GOT3 (cell line): ENCODE measurements around the gene OTUD4.
A peak's percentile ranks its signal among the peaks of the same experiment; 100 is the strongest.
"Not testable (repeated sequence)": the region's sequence is repeated elsewhere in the genome, so short reads cannot be mapped to it uniquely, and the experiment has no call there.

ENCODE experiments used
- DNase-seq: peaks from one replicate; lab custom pipeline; 2025; ENCODE audit warnings: mixed read lengths; lab: John Stamatoyannopoulos, UW

The OTUD4 gene

GRCh38 chr4:145180298-145181090, at the start of gene OTUD4:
Gene OTUD4, minus strand, starts transcription at chr4:145180589. Its CDS starts 616 bp downstream, at chr4:145179973.
- peak; percentile 70 for DNase-seq

- DNase-seq = not testable (repeated sequence)
These were observed 42.8 kb upstream of the OTUD4 start for GRCh38 chr4:145223228-145223627.

- not testable (repeated sequence) for DNase-seq
These were observed 41.1 kb upstream of the OTUD4 start for GRCh38 chr4:145221529-145221928.

GRCh38 chr4:145219090-145219489, 38.7 kb upstream of the OTUD4 start:
- DNase-seq = no peak

DNA sequence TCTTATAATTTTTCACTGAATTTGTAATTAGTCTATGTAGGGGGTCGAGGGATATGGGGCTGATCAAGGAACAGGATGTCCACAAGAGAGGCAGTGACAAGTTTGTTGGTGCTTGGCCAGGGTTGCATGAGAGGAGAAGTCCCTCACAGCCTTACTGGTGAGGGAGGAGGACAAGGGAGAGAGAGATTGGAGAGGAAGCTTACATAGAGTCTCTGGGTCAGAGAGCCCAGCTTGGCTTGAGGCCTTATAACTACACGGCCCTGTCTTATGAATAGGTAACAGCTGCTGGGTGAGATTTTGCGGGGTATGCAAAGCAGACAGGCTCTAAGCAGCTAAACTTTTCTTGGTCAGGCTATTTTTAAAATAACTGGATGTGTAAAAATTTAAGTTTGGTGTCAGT, 37.9 kb upstream of the OTUD4 start:
- no peak for DNase-seq

DNA sequence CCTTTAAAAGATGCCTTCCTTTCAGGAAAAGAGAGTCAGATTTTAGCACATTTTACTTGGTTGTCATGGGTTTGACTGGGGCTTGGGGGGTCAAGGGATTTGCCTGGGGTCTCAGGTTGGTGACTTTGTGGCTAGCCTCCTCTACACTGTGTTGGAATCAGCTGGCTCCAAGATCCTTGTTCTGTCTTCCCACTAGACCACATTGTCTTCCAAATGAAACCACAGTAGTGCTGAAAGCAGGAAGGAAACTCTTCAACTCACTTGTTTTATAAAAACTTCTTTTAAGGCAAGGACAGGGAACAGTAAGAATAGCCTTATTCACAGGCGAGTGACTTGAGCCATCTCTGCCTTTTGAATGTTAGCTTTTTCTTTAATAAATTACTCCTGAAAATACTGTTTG, 37.0 kb upstream of the OTUD4 start:
- no peak for DNase-seq

GRCh38 chr4:145216535-145216934, 36.1 kb upstream of the OTUD4 start:
- no peak for DNase-seq

DNA sequence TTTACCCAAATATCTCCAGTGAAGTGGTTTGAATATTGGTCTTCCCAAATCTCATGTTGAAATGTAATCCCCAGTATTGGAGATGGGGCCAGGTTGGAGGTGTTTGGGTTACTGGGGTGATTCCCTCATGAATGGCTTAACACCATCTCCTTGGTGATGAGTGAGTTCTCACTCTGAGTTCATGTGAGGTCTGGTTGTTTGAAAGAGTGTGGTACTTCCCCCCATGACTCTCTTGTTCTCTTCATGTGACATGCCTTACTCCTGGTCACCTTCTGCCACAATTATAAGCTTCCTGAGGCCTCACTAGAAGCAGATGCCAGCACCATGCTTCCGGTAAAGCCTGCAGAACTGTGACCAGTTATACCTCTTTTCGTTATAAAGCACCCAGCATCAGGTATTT, 32.9 kb upstream of the OTUD4 start:
- DNase-seq = no peak

DNA sequence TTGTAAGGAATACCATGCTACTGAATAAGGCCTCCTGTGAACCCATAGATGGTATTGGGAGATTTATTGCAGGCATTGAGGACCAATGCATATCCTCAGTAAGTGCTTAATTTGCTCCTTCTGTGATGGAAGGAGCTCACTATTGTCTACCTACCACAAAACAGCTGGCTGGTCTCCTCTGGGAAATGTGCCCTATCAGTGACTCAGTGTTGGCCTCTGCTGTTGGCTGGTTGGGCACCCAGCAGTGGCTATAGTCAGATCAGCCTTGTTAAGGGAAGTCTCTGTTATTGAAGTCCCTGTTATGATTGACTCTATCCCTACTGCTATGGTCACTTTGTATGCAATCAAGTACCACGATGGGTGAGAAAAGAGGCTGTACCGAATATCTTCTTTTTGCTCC, 27.5 kb upstream of the OTUD4 start:
- DNase-seq = no peak

- no peak for DNase-seq
These were observed 23.0 kb upstream of the OTUD4 start for GRCh38 chr4:145203410-145203809.

DNA sequence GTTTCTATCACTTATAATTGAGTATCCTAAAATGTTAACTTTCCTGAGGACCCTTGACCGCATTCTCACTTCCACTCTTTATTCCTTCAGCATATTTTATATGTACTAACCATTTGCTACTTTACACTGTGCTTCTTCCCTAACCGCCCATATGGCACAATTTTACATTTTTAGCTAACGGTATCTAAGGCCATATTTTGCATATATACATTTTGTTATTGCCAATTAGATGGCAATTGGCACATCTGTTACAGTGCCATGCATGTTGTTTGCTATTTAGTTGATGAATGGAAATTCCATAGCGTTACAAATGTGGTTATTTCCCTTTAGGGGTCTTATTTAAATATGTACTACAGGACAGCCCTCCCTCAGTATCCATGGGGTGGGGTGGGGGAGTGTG, 20.0 kb upstream of the OTUD4 start:
- DNase-seq = no peak

- no peak for DNase-seq
These were observed 18.8 kb upstream of the OTUD4 start for GRCh38 chr4:145199051-145199716.

DNA sequence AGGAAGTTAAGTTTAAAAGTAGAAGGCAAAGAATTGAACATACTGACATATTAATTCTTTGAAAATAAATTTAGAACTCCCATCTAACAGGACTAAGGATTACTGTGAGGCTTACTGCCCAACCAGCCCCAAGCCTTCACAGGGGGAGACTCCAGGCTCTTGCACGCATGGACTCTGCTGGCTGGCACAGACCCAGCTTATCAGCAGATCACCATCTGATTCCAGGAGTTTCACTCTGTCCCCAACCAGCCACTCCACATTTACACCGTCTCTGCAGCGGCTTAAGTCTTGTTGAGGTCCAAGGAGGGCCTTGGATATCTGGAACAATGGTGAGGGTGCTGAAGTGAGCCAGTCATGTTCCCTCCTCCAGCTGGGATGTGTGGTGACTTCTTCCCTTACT, 16.4 kb upstream of the OTUD4 start:
- no peak for DNase-seq

GRCh38 chr4:145195167-145195952, 15.0 kb upstream of the OTUD4 start:
- DNase-seq = no peak

DNA sequence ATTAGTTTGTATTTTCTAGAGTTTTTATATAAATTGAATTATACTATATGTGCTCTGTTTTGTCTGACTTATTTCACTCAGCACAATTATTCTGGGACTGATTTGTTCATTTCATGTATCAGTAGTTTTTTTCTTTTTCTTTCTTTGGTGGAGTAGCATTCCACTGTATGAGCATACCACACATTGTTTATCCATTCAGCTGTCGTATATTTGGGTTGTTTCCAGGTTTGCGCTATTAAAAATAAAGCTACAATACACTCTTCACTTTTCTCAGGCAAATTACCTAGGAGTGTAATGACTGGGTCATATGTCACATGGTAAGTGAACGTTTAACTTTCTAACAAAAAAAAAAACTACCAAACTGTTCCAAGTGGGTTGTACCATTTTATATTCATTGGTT, 9.6 kb upstream of the OTUD4 start:
- no peak for DNase-seq

- no peak for DNase-seq
These were observed 6.3 kb upstream of the OTUD4 start for GRCh38 chr4:145186729-145187128.

GRCh38 chr4:145183581-145183980, 3.2 kb upstream of the OTUD4 start:
- DNase-seq = no peak

- no peak for DNase-seq
These were observed 2.6 kb upstream of the OTUD4 start for GRCh38 chr4:145183023-145183422.

GRCh38 chr4:145182222-145182621, 1.8 kb upstream of the OTUD4 start:
- DNase-seq = no peak

DNA sequence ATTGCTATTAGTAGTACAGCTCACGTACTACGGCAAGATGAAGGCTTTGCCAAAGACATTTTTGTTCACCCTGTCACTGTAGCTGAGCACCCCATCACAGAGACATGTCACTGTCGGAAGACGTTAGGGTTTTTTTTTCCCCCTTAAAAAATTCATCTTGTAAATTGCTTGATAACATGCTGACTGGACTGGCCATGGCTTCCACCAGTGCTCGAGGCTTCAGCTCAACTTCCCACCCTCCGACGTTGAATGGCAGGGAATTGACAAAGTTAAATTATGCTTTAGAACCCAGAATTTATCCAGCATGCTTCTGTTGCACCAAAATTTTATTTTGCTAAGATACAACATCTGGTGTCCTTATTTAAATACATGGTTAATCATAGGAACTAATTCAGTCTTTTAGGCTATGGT, 707 bp upstream of the OTUD4 start:
- DNase-seq = no peak

- not testable (repeated sequence) for DNase-seq
These were observed 510 bp downstream of the OTUD4 start for GRCh38 chr4:145179861-145180297.

DNA sequence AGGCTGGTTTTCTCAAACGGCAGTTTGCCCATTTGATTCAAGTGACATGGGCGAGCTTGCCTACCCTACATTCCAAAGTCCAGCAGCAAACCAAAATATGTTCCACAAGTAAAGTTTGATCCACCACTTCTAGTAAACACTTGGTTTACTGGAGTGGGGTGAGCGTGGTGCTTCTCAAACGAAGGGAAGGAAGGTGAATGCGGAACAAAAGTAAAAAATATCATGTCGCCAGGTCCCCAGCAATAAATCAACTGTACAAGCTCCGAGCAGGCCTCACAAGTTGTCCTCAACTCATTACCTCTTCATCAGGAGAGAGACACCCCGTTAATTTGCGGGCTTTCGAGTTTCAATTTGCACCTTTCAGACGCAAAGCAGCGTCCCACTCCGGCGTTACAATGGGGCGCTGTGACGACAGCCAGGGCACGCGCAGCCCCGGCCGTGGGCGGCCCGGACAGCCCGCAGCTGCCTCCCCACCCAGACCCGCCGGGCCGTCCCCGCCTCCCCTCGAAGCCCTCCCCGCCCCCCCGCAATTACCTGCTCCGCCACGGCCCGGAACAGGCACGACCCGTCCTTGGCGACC, 1.0 kb downstream of the OTUD4 start:
- no peak for DNase-seq
